K562 (cell line): ENCODE data around the gene ZNF324B. TPM values are rescaled to one million over a fixed set of nuclear protein-coding genes. Genes with fewer than 3 reads are reported as not detected.

Source experiments
- ATAC-seq: fragments of 200-7000 bp; cut with Tn5 transposase; 3 replicates; pipeline ENCODE4 v1.9.1; 2020; ENCODE audit warnings: moderate library complexity
- BruUV-seq: library from RNA; stranded (reverse); fragments of 400-500 nt; replicated peaks from 2 replicates; lab custom pipeline; 2021; lab: Mats Ljungman, UMichigan
- CTCF ChIA-PET: fragments of 300-600 bp; formaldehyde crosslinking; extraction: SDS; loops from one replicate; lab custom pipeline; 2021; ENCODE audit warnings: low intra/inter-chr PET ratio; lab: Yijun Ruan, JAX
- POLR2A ChIA-PET: fragments of 300-600, 350-650 bp; sonication (Branson Sonifier 250); formaldehyde crosslinking; extraction: SDS; loops from one replicate; lab custom pipeline; 2021; ENCODE audit warnings: antibody characterized with exemption, inconsistent platforms; lab: Yijun Ruan, JAX
- DNase-seq, 4 experiments: peaks; one replicate each; pipeline versions ENCODE4 v3.0.0 to v3.0.0-alpha.2; 2011 to 2018; ENCODE audit warnings: low spot score in 3 of 4, mixed read lengths in 3 of 4; ENCODE audit errors: extremely low read depth in 1 of 4
- FAIRE-seq: peaks from 2 replicates; lab custom pipeline; 2011; peaks lifted over from hg19 to GRCh38; lab: Jason Lieb, UNC
- H2AFZ ChIP-seq: 2 replicates; pipeline ENCODE4 v1.6.0; 2011; ENCODE audit warnings: low read depth, low read length, control low read depth, inconsistent platforms
- H3K27ac ChIP-seq: fragments of 200-600 bp; 3 replicates; pipeline ENCODE4 v1.8.0; 2011; ENCODE audit warnings: low read depth, mild to moderate bottlenecking, control low read depth, inconsistent platforms, low read length, moderate library complexity, mixed read lengths; ENCODE audit errors: extremely low read depth
- H3K27me3 ChIP-seq, 2 experiments: fragments of 300-600 bp in 1 of 2; 2 replicates in 1 of 2; 3 replicates in 1 of 2; pipeline versions ENCODE4 v1.6.0 to v1.8.0; 2011; ENCODE audit warnings: inconsistent platforms in 2 of 2, low read length in 2 of 2, mild to moderate bottlenecking in 1 of 2, mixed read lengths in 1 of 2, moderate library complexity in 1 of 2; ENCODE audit not compliant: control insufficient read depth in 2 of 2, insufficient read depth in 2 of 2
- H3K36me3 ChIP-seq: fragments of 300-600 bp; 3 replicates; pipeline ENCODE4 v1.8.0; 2011; ENCODE audit warnings: mild to moderate bottlenecking, low read length, inconsistent platforms; ENCODE audit not compliant: control insufficient read depth, insufficient read depth
- H3K4me1 ChIP-seq, 2 experiments: fragments of 200-600 bp in 1 of 2; replicated peaks in 1 of 2; 2 replicates in 1 of 2; 3 replicates in 1 of 2; pipeline versions ENCODE4 v1.5.1 to v1.8.0; 2011; ENCODE audit warnings: inconsistent platforms in 2 of 2, low read length in 2 of 2, mild to moderate bottlenecking in 1 of 2, mixed read lengths in 1 of 2, moderate library complexity in 1 of 2; ENCODE audit not compliant: control insufficient read depth in 2 of 2, insufficient read depth in 2 of 2
- H3K4me2 ChIP-seq: 2 replicates; pipeline ENCODE4 v1.6.1; 2011; ENCODE audit warnings: low read length, control low read depth, inconsistent platforms, mixed read lengths; ENCODE audit not compliant: insufficient read depth
- H3K4me3 ChIP-seq: fragments of 200-600 bp; sonication (generic), shearing (Covaris generic); 2 replicates; pipeline ENCODE4 v1.5.1; 2016; ENCODE audit warnings: control low read depth, inconsistent platforms
- H3K79me2 ChIP-seq: fragments of 200-600 bp; 3 replicates; pipeline ENCODE4 v1.8.0; 2011; ENCODE audit warnings: low read length, inconsistent platforms; ENCODE audit not compliant: control insufficient read depth, insufficient read depth
- H3K9ac ChIP-seq, 2 experiments: 2 replicates each; pipeline versions ENCODE4 v1.6.0 to v1.6.1; 2011; ENCODE audit warnings: low read depth in 2 of 2, low read length in 2 of 2, control low read depth in 1 of 2, inconsistent platforms in 1 of 2, mild to moderate bottlenecking in 1 of 2, mixed read lengths in 1 of 2; ENCODE audit not compliant: insufficient read depth in 1 of 2
- H3K9me1 ChIP-seq: one replicate; pipeline ENCODE4 v1.6.0; 2011; ENCODE audit warnings: inconsistent platforms, mild to moderate bottlenecking, low read length, moderate library complexity; ENCODE audit not compliant: control insufficient read depth, insufficient read depth
- H3K9me3 ChIP-seq: replicated peaks from 2 replicates; pipeline ENCODE4 v1.5.1; 2011; ENCODE audit warnings: low read depth, low read length, inconsistent platforms; ENCODE audit not compliant: control insufficient read depth, insufficient read depth
- H4K20me1 ChIP-seq: replicated peaks from 2 replicates; pipeline ENCODE4 v1.6.1; 2011; ENCODE audit warnings: low read length, inconsistent platforms, mixed read lengths; ENCODE audit not compliant: control insufficient read depth, insufficient read depth
- CCAR2 ChIP-seq: fragments of 200-400 bp; formaldehyde crosslinking; IDR thresholded peaks from 2 replicates; pipeline ENCODE4 v1.6.1; 2017; ENCODE audit warnings: mild to moderate bottlenecking, low read depth, low read length
- MTA3 ChIP-seq: fragments of 450-650 bp; formaldehyde crosslinking; IDR thresholded peaks from 2 replicates; pipeline ENCODE4 v1.6.1; 2017; ENCODE audit warnings: mild to moderate bottlenecking, borderline replicate concordance
- PML ChIP-seq: IDR thresholded peaks from 2 replicates; pipeline ENCODE4 v1.6.1; 2012; ENCODE audit warnings: low read length, inconsistent platforms
- POLR2G ChIP-seq: fragments of 200-400 bp; formaldehyde crosslinking; IDR thresholded peaks from 2 replicates; pipeline ENCODE4 v1.6.1; 2017; ENCODE audit warnings: low read depth, mild to moderate bottlenecking, antibody characterized with exemption, low read length, moderate library complexity
- PRPF4 ChIP-seq: fragments of 200-400 bp; formaldehyde crosslinking; IDR thresholded peaks from one replicate; pipeline ENCODE4 v1.6.1; 2017; ENCODE audit warnings: low read length, low read depth, mild to moderate bottlenecking; ENCODE audit not compliant: insufficient read depth, poor library complexity, severe bottlenecking
- RBFOX2 ChIP-seq: fragments of 200-400 bp; formaldehyde crosslinking; IDR thresholded peaks from 2 replicates; pipeline ENCODE4 v1.6.1; 2017; ENCODE audit warnings: low read depth, mild to moderate bottlenecking, low read length, moderate library complexity
- SNAPC5 ChIP-seq: fragments of 250-450 bp; sonication (Bioruptor Pico); IDR thresholded peaks from 2 replicates; pipeline ENCODE4 v1.8.0; 2021; ENCODE audit warnings: moderate library complexity, mild to moderate bottlenecking, inconsistent platforms
- TCF7 ChIP-seq: sonication (generic); IDR thresholded peaks from 2 replicates; pipeline ENCODE4 v1.6.1; 2016; ENCODE audit warnings: antibody characterized with exemption, borderline replicate concordance
- USF1 ChIP-seq: sonication (generic); formaldehyde crosslinking; IDR thresholded peaks from 2 replicates; pipeline ENCODE4 v1.9.0; 2022; ENCODE audit warnings: mild to moderate bottlenecking, missing genetic modification reagents
- ZEB2 ChIP-seq: fragments of 450-650 bp; IDR thresholded peaks from 2 replicates; pipeline ENCODE4 v1.6.1; 2016
- ZFP30 ChIP-seq: fragments of 250-450 bp; sonication (Bioruptor Pico); IDR thresholded peaks from 2 replicates; pipeline ENCODE4 v1.8.0; 2022; ENCODE audit warnings: moderate library complexity, mild to moderate bottlenecking, inconsistent platforms, borderline replicate concordance
- ZNF3 ChIP-seq: fragments of 250-450 bp; sonication (Bioruptor Pico); IDR thresholded peaks from 2 replicates; pipeline ENCODE4 v1.5.0; 2021; ENCODE audit warnings: mild to moderate bottlenecking, moderate library complexity
- WGBS: fragments of 100-300 bp; shearing (Covaris generic); methylation state at CpG from one replicate; pipeline ENCODE4 v1.1.6; 2016; ENCODE audit warnings: low coverage, mixed read lengths; ENCODE audit not compliant: insufficient coverage; ENCODE audit errors: missing lambda C conversion rate; 5-methylcytosine and 5-hydroxymethylcytosine counted together
- in situ Hi-C: fragments of 300-500 bp; cut with MboI; formaldehyde crosslinking; loops from 4 replicates; pipeline ENCODE4 v1.15.0; 2018; ENCODE audit warnings: inconsistent platforms, mixed read lengths
- intact Hi-C: fragments of 100-400 bp; cut with micrococcal nuclease; formaldehyde crosslinking; loops from 2 replicates; pipeline ENCODE4 v1.14.2; 2022
- polyA plus RNA-seq, 8 experiments: library from polyadenylated mRNA; depleted of rRNA in 4 of 8; stranded (reverse) in 5 of 8; unstranded in 3 of 8; fragments of >200 nt; fragmentation: Nextera tagmentation in 2 of 8; fragmentation: Illumina TruSeq in 1 of 8; extraction: Ambion mirVana in 2 of 8; extraction: Trizol in 1 of 8; gene quantifications; 2 replicates each; pipeline versions ENCODE4 v1.2.1 to v1.2.3, GENCODE V29; 2011 to 2014; ENCODE audit warnings: inconsistent platforms in 1 of 8, missing spikeins in 1 of 8
- total RNA-seq, 7 experiments: library from RNA; depleted of rRNA in 6 of 7; stranded (reverse); fragments of >200 nt in 6 of 7; fragmentation: Illumina TruSeq in 2 of 7; extraction: Trizol in 2 of 7; gene quantifications; 2 replicates each; pipeline versions ENCODE4 v1.2.1 to v1.2.3, GENCODE V29; 2011 to 2021; ENCODE audit warnings: low replicate concordance in 1 of 7
- TF ChIP-seq, protein P1 (sequence below): fragments of 450-650 bp; IDR thresholded peaks from one replicate; pipeline ENCODE4 v1.6.1; 2018; ENCODE audit warnings: mild to moderate bottlenecking, moderate library complexity; ENCODE audit not compliant: partially characterized antibody

The ZNF324B gene
- total and polyA plus RNA-seq, 9 of the 15 experiments (the other 6 are each of a cell fraction or from before 2014, with no cell fraction given): 0.20 to 13.5 (median 5.7) TPM

DNA sequence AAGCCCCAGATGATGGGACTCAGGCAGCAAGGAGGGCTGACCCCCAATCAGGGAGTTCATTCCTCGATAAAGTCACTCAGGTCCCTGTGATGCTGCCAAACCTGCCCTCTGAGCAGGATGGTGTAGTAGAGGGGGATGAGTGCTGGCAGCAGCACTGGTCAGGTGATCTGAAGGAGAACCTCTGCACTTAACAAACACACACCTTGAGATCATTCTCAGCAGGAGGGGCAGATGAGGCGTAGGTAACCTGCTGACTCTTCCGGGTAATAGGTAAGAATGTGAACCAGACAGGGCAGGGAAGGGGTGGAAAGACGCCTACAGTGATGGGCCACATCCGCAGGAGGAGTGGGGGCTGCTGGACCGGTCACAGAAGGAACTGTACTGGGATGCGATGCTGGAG is 27.9 kb downstream of the ZNF324B start (continued):
- TF ChIP-seq TCF7: no peak

DNA sequence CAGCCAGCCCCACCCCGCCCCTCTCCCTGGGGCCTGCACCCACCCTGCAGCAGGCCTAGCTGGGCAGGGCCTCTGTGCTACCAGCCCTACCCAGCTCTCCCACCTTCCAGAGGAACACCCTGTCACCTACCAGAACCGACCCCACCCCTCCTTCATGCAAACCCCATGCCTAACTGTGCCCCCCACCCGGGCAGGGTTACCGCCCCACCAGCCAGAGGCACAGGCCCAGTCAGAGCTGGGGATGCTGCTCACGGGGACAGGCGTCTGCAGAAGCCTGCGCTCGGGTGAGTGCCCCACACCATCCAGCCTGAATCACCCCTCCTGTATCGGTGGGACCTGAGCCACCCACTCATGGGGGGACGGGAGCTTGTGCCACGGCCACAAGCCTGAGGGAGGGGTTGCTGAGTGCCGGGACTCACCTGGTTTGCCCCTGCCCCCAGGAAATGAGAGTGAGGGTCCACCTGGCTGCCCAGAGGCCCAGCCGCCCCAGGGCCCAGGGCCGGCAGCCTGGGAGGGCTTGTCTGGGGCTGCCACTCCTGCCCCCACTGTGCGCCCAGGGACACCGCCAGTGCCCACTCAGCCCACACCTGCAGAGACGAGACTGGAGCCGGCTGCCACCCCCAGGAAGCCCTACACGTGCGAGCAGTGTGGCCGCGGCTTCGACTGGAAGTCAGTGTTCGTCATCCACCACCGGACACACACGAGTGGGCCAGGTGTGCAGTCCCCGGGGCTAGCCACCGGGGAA is 28.5 kb downstream of the ZNF324B start:
- TF ChIP-seq RBFOX2 (peak; percentile 41; the same call in 1 of the 2 replicates), POLR2G (peak; percentile 65), PRPF4 (no peak), CCAR2 (no peak), PML (no peak), USF1 (CRISPR knock-in tag) (no peak), MTA3 (no peak), ZNF3 (CRISPR knock-in tag) (no peak), ZEB2 (no peak), SNAPC5 (CRISPR knock-in tag) (no peak), ZFP30 (CRISPR knock-in tag) (no peak)
- TF ChIP-seq, protein P1, sequence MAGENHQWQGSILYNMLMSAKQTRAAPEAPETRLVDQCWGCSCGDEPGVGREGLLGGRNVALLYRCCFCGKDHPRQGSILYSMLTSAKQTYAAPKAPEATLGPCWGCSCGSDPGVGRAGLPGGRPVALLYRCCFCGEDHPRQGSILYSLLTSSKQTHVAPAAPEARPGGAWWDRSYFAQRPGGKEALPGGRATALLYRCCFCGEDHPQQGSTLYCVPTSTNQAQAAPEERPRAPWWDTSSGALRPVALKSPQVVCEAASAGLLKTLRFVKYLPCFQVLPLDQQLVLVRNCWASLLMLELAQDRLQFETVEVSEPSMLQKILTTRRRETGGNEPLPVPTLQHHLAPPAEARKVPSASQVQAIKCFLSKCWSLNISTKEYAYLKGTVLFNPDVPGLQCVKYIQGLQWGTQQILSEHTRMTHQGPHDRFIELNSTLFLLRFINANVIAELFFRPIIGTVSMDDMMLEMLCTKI: no peak
- Histone ChIP-seq H3K4me1 (peaks cover 16 to 41% of the 10 kb centered on the region in 2 experiments), H3K27ac (no peak overlapping the region), H3K9ac (0 out of 4 replicates have a peak overlapping the region, but pooled peaks of 1 of the 2 experiments have one; percentile 8), H2AFZ (no peak overlapping the region), H3K9me3 (no peaks in the 10 kb centered on the region), H3K4me2 (no peak overlapping the region), H3K79me2 (no peaks in the 10 kb centered on the region; the same call in 1 of the 3 replicates), H3K4me3 (no peak overlapping the region), H3K9me1 (no peaks in the 10 kb centered on the region), H4K20me1 (0 out of 2 replicates have a peak, but pooled peaks cover 6% of the 10 kb centered on the region), H3K27me3 (no peaks in the 10 kb centered on the region), H3K36me3 (peaks cover 44% of the 10 kb centered on the region; the same call in 2 of the 3 replicates)
- ATAC-seq: no peak
- ChIA-PET CTCF (no interaction called here), POLR2A (interaction anchor here (0.7 to 2.1 kb wide), 3 partner anchors 9 to 64 kb away, joined by 3 to 7 read pairs (median 3); partner anchors contain the start of gene TRIM28)
- intact Hi-C loops (loop anchor here (5.0 kb wide), 2 partner anchors 153 to 298 kb away; partner anchors contain the start of genes ZNF274 and ZSCAN22), in situ Hi-C loops (no loop called here)
- WGBS: 94% methylated on average over 17 of the region's 28 CpGs
- FAIRE-seq: no peak
- no TSS peak for BruUV-seq
- DNase-seq: no peak
